Stimulated activated CD8-positive, alpha-beta memory T cell treated with anti-CD3 and anti-CD28 coated beads, Interleukin-12 subunit alpha, Interleukin-12 subunit beta, amount 100 ng/mL, for 24 hours (primary cell): ENCODE data around the gene GALNT11.
"Not testable (repeated sequence)": the region's sequence is repeated elsewhere in the genome, so short reads cannot be mapped to it uniquely, and the experiment has no call there.

ENCODE experiments used
- DNase-seq: peaks from one replicate; pipeline ENCODE4 v3.0.0-alpha.2; 2020; ENCODE audit errors: extremely low read depth

Gene GALNT11

GRCh38 chr7:152075379-152075778 is 49.9 kb downstream of the GALNT11 start:
- DNase-seq, result not testable (repeated sequence)

GRCh38 chr7:152076324-152076821 is 50.9 kb downstream of the GALNT11 start:
- DNase-seq, result no peak

- DNase-seq, result no peak
These were observed 51.8 kb downstream of the GALNT11 start for GRCh38 chr7:152076940-152077933.

GRCh38 chr7:152078025-152078424 is 52.6 kb downstream of the GALNT11 start:
- no peak for DNase-seq

GRCh38 chr7:152078786-152079185 is 53.3 kb downstream of the GALNT11 start:
- no peak for DNase-seq

GRCh38 chr7:152081088-152081487 is 55.6 kb downstream of the GALNT11 start:
- DNase-seq, result no peak

- not testable (repeated sequence) for DNase-seq
These were observed 56.7 kb downstream of the GALNT11 start for GRCh38 chr7:152082073-152082721.

GRCh38 chr7:152085131-152085530 is 59.7 kb downstream of the GALNT11 start:
- DNase-seq, result no peak

GRCh38 chr7:152086513-152086912 is 61.0 kb downstream of the GALNT11 start:
- DNase-seq, result no peak

- DNase-seq, result no peak
These were observed 63.7 kb downstream of the GALNT11 start for GRCh38 chr7:152089183-152089582.

GRCh38 chr7:152090747-152091146 is 65.3 kb downstream of the GALNT11 start:
- no peak for DNase-seq

- no peak for DNase-seq
These were observed 68.2 kb downstream of the GALNT11 start for GRCh38 chr7:152093717-152094116.

- no peak for DNase-seq
These were observed 70.3 kb downstream of the GALNT11 start for GRCh38 chr7:152095771-152096170.

- no peak for DNase-seq
These were observed 71.9 kb downstream of the GALNT11 start for GRCh38 chr7:152097330-152097729.

GRCh38 chr7:152103066-152103465 is 77.6 kb downstream of the GALNT11 start:
- no peak for DNase-seq

- DNase-seq, result no peak
These were observed 78.2 kb downstream of the GALNT11 start for GRCh38 chr7:152103691-152104090.

- no peak for DNase-seq
These were observed 79.7 kb downstream of the GALNT11 start for GRCh38 chr7:152105205-152105604.

GRCh38 chr7:152106990-152107389 is 81.5 kb downstream of the GALNT11 start:
- DNase-seq, result no peak

GRCh38 chr7:152107945-152108344 is 82.5 kb downstream of the GALNT11 start:
- no peak for DNase-seq

GRCh38 chr7:152108359-152108758 is 82.9 kb downstream of the GALNT11 start:
- no peak for DNase-seq

- DNase-seq, result no peak
These were observed 87.4 kb downstream of the GALNT11 start for GRCh38 chr7:152112829-152113228.

- DNase-seq, result no peak
These were observed 89.7 kb downstream of the GALNT11 start for GRCh38 chr7:152115021-152115718.
